A549 (cell line): ENCODE data around the gene CUX1. TPM values are rescaled to one million over a fixed set of nuclear protein-coding genes. Genes with fewer than 3 reads are reported as not detected.

ENCODE experiments used
- ATAC-seq, 2 experiments: fragments of 200-7000 bp in 1 of 2; fragments of >200 bp in 1 of 2; cut with Nextera tagmentation in 1 of 2; cut with Tn5 transposase in 1 of 2; 3 replicates each; pipeline versions ENCODE4 v1.8.0 to v1.9.1; 2018 to 2020; ENCODE audit warnings: mild to moderate bottlenecking in 1 of 2, moderate library complexity in 1 of 2
- CTCF ChIA-PET: fragments of 300-600 bp; sonication (Branson Sonifier 250); formaldehyde crosslinking; extraction: SDS; loops from one replicate; lab custom pipeline; 2021; ENCODE audit warnings: antibody characterized with exemption, inconsistent platforms; lab: Yijun Ruan, JAX
- POLR2A ChIA-PET: fragments of 350-600 bp; formaldehyde crosslinking; extraction: SDS; loops from one replicate; lab custom pipeline; 2021; ENCODE audit warnings: antibody characterized with exemption, inconsistent platforms; lab: Yijun Ruan, JAX
- DNase-seq, 2 experiments: peaks; one replicate each; pipeline versions ENCODE4 v3.0.0 to v3.0.0-alpha.2; 2011 to 2016; ENCODE audit warnings: low read depth in 1 of 2, low spot score in 1 of 2
- FAIRE-seq: peaks from 2 replicates; lab custom pipeline; 2011; peaks lifted over from hg19 to GRCh38; lab: Jason Lieb, UNC
- H3K27ac ChIP-seq, 2 experiments: fragments of >200 bp; sonication (Bioruptor Twin); formaldehyde crosslinking; 3 replicates each; pipeline ENCODE4 v1.5.1; 2016 to 2017
- H3K4me1 ChIP-seq: fragments of >200 bp; sonication (Bioruptor Twin); formaldehyde crosslinking; 3 replicates; pipeline ENCODE4 v1.6.1; 2016
- H3K4me2 ChIP-seq: fragments of >200 bp; sonication (Bioruptor Twin); formaldehyde crosslinking; 3 replicates; pipeline ENCODE4 v1.6.1; 2016
- H3K4me3 ChIP-seq: fragments of >200 bp; sonication (Bioruptor Twin); formaldehyde crosslinking; 3 replicates; pipeline ENCODE4 v1.5.1; 2016
- H3K9me3 ChIP-seq: fragments of >200 bp; sonication (Bioruptor Twin); formaldehyde crosslinking; 3 replicates; pipeline ENCODE4 v1.6.1; 2016
- BHLHE40 ChIP-seq: IDR thresholded peaks from 2 replicates; pipeline ENCODE4 v1.6.1; 2012; ENCODE audit warnings: low read depth, low read length, inconsistent platforms
- CBX8 ChIP-seq: fragments of 200-600 bp; sonication (generic); IDR thresholded peaks from 2 replicates; pipeline ENCODE4 v1.6.1; 2016
- CHD2 ChIP-seq: fragments of 150-350 bp; IDR thresholded peaks from 2 replicates; pipeline ENCODE4 v1.6.1; 2014; ENCODE audit warnings: low read length; ENCODE audit not compliant: partially characterized antibody
- ESRRA ChIP-seq: fragments of 150-350 bp; IDR thresholded peaks from 2 replicates; pipeline ENCODE4 v1.6.1; 2014; ENCODE audit warnings: mild to moderate bottlenecking, low read length, borderline replicate concordance
- FOSB ChIP-seq: fragments of 250-450 bp; sonication (Bioruptor Pico); IDR thresholded peaks from 2 replicates; pipeline ENCODE4 v1.5.0; 2020; ENCODE audit warnings: mild to moderate bottlenecking, moderate library complexity
- FOSL2 ChIP-seq, 2 experiments: fragments of 450-650 bp in 1 of 2; fragments of >200 bp in 1 of 2; sonication (Bioruptor Twin) in 1 of 2; formaldehyde crosslinking; IDR thresholded peaks; 2 replicates each; pipeline versions ENCODE4 v1.5.0 to v1.6.1; 2016 to 2020; ENCODE audit warnings: mild to moderate bottlenecking in 1 of 2, moderate library complexity in 1 of 2
- FOXS1 ChIP-seq: fragments of 250-450 bp; sonication (Bioruptor Pico); IDR thresholded peaks from 2 replicates; pipeline ENCODE4 v1.5.0; 2020; ENCODE audit warnings: mild to moderate bottlenecking, moderate library complexity
- HDAC2 ChIP-seq: fragments of 200-600 bp; sonication (generic); IDR thresholded peaks from 2 replicates; pipeline ENCODE4 v1.6.1; 2016
- HEYL ChIP-seq: fragments of 250-450 bp; sonication (Bioruptor Pico); IDR thresholded peaks from 2 replicates; pipeline ENCODE4 v1.8.0; 2021; ENCODE audit warnings: mild to moderate bottlenecking, moderate library complexity
- HOXA7 ChIP-seq: fragments of 250-450 bp; sonication (Bioruptor Pico); IDR thresholded peaks from 2 replicates; pipeline ENCODE4 v1.5.0; 2020; ENCODE audit warnings: mild to moderate bottlenecking, moderate library complexity
- HOXB13 ChIP-seq: fragments of 250-450 bp; sonication (Bioruptor Pico); IDR thresholded peaks from 2 replicates; pipeline ENCODE4 v1.5.0; 2020; ENCODE audit warnings: low read depth, mild to moderate bottlenecking, moderate library complexity
- JUNB ChIP-seq: fragments of >200 bp; sonication (Bioruptor Twin); formaldehyde crosslinking; IDR thresholded peaks from 2 replicates; pipeline ENCODE4 v1.6.1; 2016
- KDM1A ChIP-seq: fragments of 200-600 bp; sonication (generic); IDR thresholded peaks from 2 replicates; pipeline ENCODE4 v1.6.1; 2016; ENCODE audit warnings: low read depth, mild to moderate bottlenecking
- KDM5A ChIP-seq: fragments of 200-600 bp; sonication (generic); IDR thresholded peaks from 2 replicates; pipeline ENCODE4 v1.6.1; 2016; ENCODE audit warnings: antibody characterized with exemption, mild to moderate bottlenecking
- MAFK ChIP-seq: fragments of 450-650 bp; IDR thresholded peaks from 2 replicates; pipeline ENCODE4 v1.6.1; 2014; ENCODE audit not compliant: partially characterized antibody
- MAZ ChIP-seq: fragments of 150-350 bp; IDR thresholded peaks from 2 replicates; pipeline ENCODE4 v1.6.1; 2014; ENCODE audit warnings: antibody characterized with exemption, low read depth, low read length, borderline replicate concordance
- NFE2L2 ChIP-seq: fragments of 150-350 bp; conservative IDR thresholded peaks from 2 replicates; pipeline ENCODE4 v1.6.1; 2014; ENCODE audit warnings: low read length
- NPAS2 ChIP-seq: fragments of 250-450 bp; sonication (Bioruptor Pico); IDR thresholded peaks from 2 replicates; pipeline ENCODE4 v1.8.0; 2022; ENCODE audit warnings: mild to moderate bottlenecking, moderate library complexity, borderline replicate concordance
- POLR2A ChIP-seq: IDR thresholded peaks from 2 replicates; pipeline ENCODE4 v1.6.1; 2012; ENCODE audit warnings: mild to moderate bottlenecking, low read length
- RCOR1 ChIP-seq: fragments of 150-350 bp; IDR thresholded peaks from 2 replicates; pipeline ENCODE4 v1.6.1; 2014; ENCODE audit warnings: antibody characterized with exemption, low read length, low read depth
- RFX5 ChIP-seq: fragments of 450-650 bp; IDR thresholded peaks from 2 replicates; pipeline ENCODE4 v1.7.1; 2014; ENCODE audit warnings: antibody characterized with exemption, mild to moderate bottlenecking, moderate library complexity
- SMC3 ChIP-seq: fragments of >200 bp; sonication (Bioruptor Twin); formaldehyde crosslinking; IDR thresholded peaks from 3 replicates; pipeline ENCODE4 v1.6.1; 2018; ENCODE audit warnings: inconsistent platforms
- TFCP2L1 ChIP-seq: fragments of 250-450 bp; sonication (Bioruptor Pico); IDR thresholded peaks from 2 replicates; pipeline ENCODE4 v1.5.0; 2021; ENCODE audit warnings: mild to moderate bottlenecking
- TP53 ChIP-seq: fragments of 250-450 bp; sonication (Bioruptor Pico); IDR thresholded peaks from 2 replicates; pipeline ENCODE4 v1.5.0; 2021; ENCODE audit warnings: mild to moderate bottlenecking, moderate library complexity
- WGBS: methylation state at CpG from one replicate; pipeline ENCODE4 v1.1.6; 2017; ENCODE audit errors: missing lambda C conversion rate; 5-methylcytosine and 5-hydroxymethylcytosine counted together
- polyA plus RNA-seq, 4 experiments: library from polyadenylated mRNA; depleted of rRNA in 3 of 4; stranded (reverse); fragments of >200 nt; fragmentation: RNase III in 1 of 4; extraction: RNeasy Plus Mini Kit Qiagen cat#74134 plus additional on column Dnase treatment in 1 of 4; gene quantifications; 2 replicates in 3 of 4; 3 replicates in 1 of 4; pipeline ENCODE4 v1.2.3, GENCODE V29; 2011 to 2017
- TF ChIP-seq, protein P1 (sequence below): fragments of 250-450 bp; sonication (Bioruptor Pico); IDR thresholded peaks from 2 replicates; pipeline ENCODE4 v1.5.0; 2020; ENCODE audit warnings: low read depth, mild to moderate bottlenecking, moderate library complexity
- TF ChIP-seq, protein P2 (sequence below): fragments of 250-450 bp; sonication (Bioruptor Pico); IDR thresholded peaks from 2 replicates; pipeline ENCODE4 v1.5.0; 2021; ENCODE audit warnings: mild to moderate bottlenecking, moderate library complexity, borderline replicate concordance
- TF ChIP-seq, protein P3 (sequence below): fragments of 450-650 bp; IDR thresholded peaks from 2 replicates; pipeline ENCODE4 v1.6.1; 2014; ENCODE audit warnings: antibody characterized with exemption
- TF ChIP-seq, protein P4 (sequence below): IDR thresholded peaks from 2 replicates; pipeline ENCODE4 v1.6.1; 2012; ENCODE audit warnings: low read depth, borderline replicate concordance
- TF ChIP-seq, protein P5 (sequence below): fragments of 150-350 bp; IDR thresholded peaks from 2 replicates; pipeline ENCODE4 v1.6.1; 2014; ENCODE audit warnings: low read depth, mild to moderate bottlenecking, low read length
- TF ChIP-seq, protein P6 (sequence below): IDR thresholded peaks from 2 replicates; pipeline ENCODE4 v1.6.1; 2012
- TF ChIP-seq, protein P7 (sequence below): fragments of >200 bp; sonication (Bioruptor Twin); formaldehyde crosslinking; IDR thresholded peaks from 3 replicates; pipeline ENCODE4 v1.6.1; 2016
- TF ChIP-seq, protein P8 (sequence below): fragments of 200-600 bp; sonication (generic); IDR thresholded peaks from 2 replicates; pipeline ENCODE4 v1.6.1; 2016; ENCODE audit warnings: antibody characterized with exemption, mild to moderate bottlenecking, moderate library complexity

Gene CUX1
- polyA plus RNA-seq, 2 of the 4 experiments (the other 2 are of a cell fraction) = 32.7 to 33.4 TPM

DNA sequence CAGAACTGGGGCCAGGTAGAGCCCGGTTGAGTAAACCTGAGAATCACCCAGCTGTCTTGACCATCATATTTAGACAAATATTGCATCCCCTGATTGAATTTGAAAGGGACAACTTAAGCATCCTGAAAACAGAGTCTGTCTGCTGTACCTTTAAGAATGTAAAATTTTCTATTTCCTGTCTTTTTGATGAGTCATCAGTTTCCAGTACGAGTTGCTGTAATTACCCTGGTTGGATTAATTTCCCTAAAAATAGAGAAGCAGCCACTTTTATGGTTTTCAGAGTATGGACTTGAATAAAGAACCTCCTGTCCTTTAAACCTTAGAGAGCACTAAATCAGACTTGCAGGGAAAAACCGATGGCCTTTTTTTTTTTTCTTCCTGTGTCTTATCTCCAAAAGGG is 304.6 kb downstream of the CUX1 start:
- CTCF ChIA-PET = interaction anchor here (1.0 to 2.5 kb wide), 3 partner anchors 9 to 180 kb away, joined by 3 to 10 read pairs (median 4); no protein-coding TSS in a partner anchor
- POLR2A ChIA-PET = interaction anchor here (0.7 kb wide), 1 partner anchor 800 kb away, joined by 3 read pairs; no protein-coding TSS in a partner anchor
- WGBS = 6% methylated on average over 3 of the region's 3 CpGs
- TF ChIP-seq BHLHE40 = no peak
- TF ChIP-seq CHD2 = no peak
- TF ChIP-seq CBX8 = no peak
- TF ChIP-seq, protein P1, sequence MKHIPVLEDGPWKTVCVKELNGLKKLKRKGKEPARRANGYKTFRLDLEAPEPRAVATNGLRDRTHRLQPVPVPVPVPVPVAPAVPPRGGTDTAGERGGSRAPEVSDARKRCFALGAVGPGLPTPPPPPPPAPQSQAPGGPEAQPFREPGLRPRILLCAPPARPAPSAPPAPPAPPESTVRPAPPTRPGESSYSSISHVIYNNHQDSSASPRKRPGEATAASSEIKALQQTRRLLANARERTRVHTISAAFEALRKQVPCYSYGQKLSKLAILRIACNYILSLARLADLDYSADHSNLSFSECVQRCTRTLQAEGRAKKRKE (CRISPR knock-in tag) = no peak
- no peak for TF ChIP-seq SMC3
- TF ChIP-seq KDM1A = no peak
- peak; percentile 34; the same call in 1 of the 2 replicates for TF ChIP-seq FOSL2 (IDR thresholded peaks at IDR 0.05)
- TF ChIP-seq FOSL2 (CRISPR knock-in tag; IDR thresholded peaks at IDR 0.05) = peak; percentile 93
- TF ChIP-seq HOXA7 (CRISPR knock-in tag) = peak; percentile 72; the same call in 1 of the 2 replicates
- no peak for TF ChIP-seq TFCP2L1 (CRISPR knock-in tag)
- TF ChIP-seq RCOR1 = no peak
- TF ChIP-seq MAFK = peak; percentile 100
- peak; percentile 55; the same call in 1 of the 2 replicates for TF ChIP-seq RFX5
- TF ChIP-seq TP53 (CRISPR knock-in tag) = no peak
- TF ChIP-seq, protein P2, sequence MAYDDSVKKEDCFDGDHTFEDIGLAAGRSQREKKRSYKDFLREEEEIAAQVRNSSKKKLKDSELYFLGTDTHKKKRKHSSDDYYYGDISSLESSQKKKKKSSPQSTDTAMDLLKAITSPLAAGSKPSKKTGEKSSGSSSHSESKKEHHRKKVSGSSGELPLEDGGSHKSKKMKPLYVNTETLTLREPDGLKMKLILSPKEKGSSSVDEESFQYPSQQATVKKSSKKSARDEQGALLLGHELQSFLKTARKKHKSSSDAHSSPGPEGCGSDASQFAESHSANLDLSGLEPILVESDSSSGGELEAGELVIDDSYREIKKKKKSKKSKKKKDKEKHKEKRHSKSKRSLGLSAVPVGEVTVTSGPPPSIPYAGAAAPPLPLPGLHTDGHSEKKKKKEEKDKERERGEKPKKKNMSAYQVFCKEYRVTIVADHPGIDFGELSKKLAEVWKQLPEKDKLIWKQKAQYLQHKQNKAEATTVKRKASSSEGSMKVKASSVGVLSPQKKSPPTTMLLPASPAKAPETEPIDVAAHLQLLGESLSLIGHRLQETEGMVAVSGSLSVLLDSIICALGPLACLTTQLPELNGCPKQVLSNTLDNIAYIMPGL (CRISPR knock-in tag) = no peak
- TF ChIP-seq POLR2A = no peak
- TF ChIP-seq, protein P3, sequence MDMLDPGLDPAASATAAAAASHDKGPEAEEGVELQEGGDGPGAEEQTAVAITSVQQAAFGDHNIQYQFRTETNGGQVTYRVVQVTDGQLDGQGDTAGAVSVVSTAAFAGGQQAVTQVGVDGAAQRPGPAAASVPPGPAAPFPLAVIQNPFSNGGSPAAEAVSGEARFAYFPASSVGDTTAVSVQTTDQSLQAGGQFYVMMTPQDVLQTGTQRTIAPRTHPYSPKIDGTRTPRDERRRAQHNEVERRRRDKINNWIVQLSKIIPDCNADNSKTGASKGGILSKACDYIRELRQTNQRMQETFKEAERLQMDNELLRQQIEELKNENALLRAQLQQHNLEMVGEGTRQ = no peak
- TF ChIP-seq, protein P4, sequence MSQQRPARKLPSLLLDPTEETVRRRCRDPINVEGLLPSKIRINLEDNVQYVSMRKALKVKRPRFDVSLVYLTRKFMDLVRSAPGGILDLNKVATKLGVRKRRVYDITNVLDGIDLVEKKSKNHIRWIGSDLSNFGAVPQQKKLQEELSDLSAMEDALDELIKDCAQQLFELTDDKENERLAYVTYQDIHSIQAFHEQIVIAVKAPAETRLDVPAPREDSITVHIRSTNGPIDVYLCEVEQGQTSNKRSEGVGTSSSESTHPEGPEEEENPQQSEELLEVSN = no peak
- TF ChIP-seq HDAC2 = no peak
- TF ChIP-seq, protein P5, sequence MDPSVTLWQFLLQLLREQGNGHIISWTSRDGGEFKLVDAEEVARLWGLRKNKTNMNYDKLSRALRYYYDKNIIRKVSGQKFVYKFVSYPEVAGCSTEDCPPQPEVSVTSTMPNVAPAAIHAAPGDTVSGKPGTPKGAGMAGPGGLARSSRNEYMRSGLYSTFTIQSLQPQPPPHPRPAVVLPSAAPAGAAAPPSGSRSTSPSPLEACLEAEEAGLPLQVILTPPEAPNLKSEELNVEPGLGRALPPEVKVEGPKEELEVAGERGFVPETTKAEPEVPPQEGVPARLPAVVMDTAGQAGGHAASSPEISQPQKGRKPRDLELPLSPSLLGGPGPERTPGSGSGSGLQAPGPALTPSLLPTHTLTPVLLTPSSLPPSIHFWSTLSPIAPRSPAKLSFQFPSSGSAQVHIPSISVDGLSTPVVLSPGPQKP = no peak
- peak; percentile 61 for TF ChIP-seq NFE2L2
- no peak for TF ChIP-seq KDM5A
- no peak for TF ChIP-seq HOXB13
- TF ChIP-seq, protein P6, sequence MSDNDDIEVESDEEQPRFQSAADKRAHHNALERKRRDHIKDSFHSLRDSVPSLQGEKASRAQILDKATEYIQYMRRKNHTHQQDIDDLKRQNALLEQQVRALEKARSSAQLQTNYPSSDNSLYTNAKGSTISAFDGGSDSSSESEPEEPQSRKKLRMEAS = 0 out of 2 replicates have a peak, but pooled peaks have one; percentile 5
- no peak for TF ChIP-seq HEYL (CRISPR knock-in tag)
- TF ChIP-seq NPAS2 (CRISPR knock-in tag) = no peak
- TF ChIP-seq JUNB = no peak; the same call in 1 of the 2 replicates
- no peak for TF ChIP-seq ESRRA
- TF ChIP-seq FOXS1 = no peak
- TF ChIP-seq MAZ = no peak
- TF ChIP-seq FOSB = no peak
- TF ChIP-seq, protein P7, sequence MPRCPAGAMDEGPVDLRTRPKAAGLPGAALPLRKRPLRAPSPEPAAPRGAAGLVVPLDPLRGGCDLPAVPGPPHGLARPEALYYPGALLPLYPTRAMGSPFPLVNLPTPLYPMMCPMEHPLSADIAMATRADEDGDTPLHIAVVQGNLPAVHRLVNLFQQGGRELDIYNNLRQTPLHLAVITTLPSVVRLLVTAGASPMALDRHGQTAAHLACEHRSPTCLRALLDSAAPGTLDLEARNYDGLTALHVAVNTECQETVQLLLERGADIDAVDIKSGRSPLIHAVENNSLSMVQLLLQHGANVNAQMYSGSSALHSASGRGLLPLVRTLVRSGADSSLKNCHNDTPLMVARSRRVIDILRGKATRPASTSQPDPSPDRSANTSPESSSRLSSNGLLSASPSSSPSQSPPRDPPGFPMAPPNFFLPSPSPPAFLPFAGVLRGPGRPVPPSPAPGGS = no peak
- TF ChIP-seq, protein P8, sequence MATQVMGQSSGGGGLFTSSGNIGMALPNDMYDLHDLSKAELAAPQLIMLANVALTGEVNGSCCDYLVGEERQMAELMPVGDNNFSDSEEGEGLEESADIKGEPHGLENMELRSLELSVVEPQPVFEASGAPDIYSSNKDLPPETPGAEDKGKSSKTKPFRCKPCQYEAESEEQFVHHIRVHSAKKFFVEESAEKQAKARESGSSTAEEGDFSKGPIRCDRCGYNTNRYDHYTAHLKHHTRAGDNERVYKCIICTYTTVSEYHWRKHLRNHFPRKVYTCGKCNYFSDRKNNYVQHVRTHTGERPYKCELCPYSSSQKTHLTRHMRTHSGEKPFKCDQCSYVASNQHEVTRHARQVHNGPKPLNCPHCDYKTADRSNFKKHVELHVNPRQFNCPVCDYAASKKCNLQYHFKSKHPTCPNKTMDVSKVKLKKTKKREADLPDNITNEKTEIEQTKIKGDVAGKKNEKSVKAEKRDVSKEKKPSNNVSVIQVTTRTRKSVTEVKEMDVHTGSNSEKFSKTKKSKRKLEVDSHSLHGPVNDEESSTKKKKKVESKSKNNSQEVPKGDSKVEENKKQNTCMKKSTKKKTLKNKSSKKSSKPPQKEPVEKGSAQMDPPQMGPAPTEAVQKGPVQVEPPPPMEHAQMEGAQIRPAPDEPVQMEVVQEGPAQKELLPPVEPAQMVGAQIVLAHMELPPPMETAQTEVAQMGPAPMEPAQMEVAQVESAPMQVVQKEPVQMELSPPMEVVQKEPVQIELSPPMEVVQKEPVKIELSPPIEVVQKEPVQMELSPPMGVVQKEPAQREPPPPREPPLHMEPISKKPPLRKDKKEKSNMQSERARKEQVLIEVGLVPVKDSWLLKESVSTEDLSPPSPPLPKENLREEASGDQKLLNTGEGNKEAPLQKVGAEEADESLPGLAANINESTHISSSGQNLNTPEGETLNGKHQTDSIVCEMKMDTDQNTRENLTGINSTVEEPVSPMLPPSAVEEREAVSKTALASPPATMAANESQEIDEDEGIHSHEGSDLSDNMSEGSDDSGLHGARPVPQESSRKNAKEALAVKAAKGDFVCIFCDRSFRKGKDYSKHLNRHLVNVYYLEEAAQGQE = no peak

More for the DNA sequence above, 304.6 kb downstream of the CUX1 start:
- no peak for ATAC-seq
- Histone ChIP-seq H3K27ac (peak overlapping the region; percentile 88 to 93), H3K4me2 (peak overlapping the region; percentile 73), H3K4me1 (peaks cover 56% of the 10 kb centered on the region), H3K9me3 (no peaks in the 10 kb centered on the region), H3K4me3 (no peak overlapping the region)
- peak; percentile 44 to 62 for DNase-seq
- no peak for FAIRE-seq
